ENCODE results near the gene SLCO4A1. TPM values are rescaled to one million over a fixed set of nuclear protein-coding genes. Genes with fewer than 3 reads are reported as not detected.

The SLCO4A1 gene
- total RNA-seq, 1 experiment from 2014 or later: 27.0 TPM

DNA sequence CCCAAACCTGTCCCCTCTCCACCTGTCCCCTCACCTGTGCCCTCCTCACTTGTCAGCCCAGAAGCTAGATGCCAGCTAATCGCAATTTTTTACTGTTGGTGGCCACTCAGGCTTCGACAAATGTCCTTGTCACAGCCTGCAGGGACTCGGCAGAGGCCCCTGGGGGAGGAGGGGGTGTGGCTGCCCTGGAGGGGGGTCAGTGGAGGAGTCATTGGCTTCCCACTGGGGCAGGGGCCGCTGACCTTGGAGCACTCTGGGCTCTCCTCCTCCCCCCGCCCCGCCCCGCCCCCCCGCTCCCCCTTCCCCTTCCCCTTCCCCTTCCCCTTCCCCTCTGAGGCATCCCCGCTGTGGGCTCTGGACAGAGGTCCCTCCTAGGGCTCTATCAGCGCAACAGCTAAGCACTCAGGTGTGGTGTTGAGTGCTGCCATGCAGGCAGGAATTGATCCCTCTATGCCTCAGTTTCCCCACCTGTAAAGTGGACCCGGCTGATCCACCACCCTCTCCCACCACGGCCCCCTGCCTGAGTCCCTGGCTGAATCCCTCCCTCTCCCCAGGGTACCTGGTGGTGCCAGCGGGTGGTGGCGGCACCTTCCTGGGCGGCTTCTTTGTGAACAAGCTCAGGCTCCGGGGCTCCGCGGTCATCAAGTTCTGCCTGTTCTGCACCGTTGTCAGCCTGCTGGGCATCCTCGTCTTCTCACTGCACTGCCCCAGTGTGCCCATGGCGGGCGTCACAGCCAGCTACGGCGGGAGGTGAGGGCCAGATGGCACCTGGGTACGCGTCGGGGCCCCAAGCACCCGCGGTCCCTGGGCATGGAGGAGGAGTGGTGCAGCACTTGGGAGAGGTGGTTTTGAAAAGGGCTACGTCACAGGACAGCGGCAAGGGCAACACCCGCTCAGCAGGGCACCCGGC is 23.8 kb downstream of the SLCO4A1 start:
- CTCF ChIA-PET: interaction anchor here (0.6 to 3.1 kb wide), 9 partner anchors 10 to 166 kb away, joined by 3 to 19 read pairs (median 4); no protein-coding TSS in a partner anchor
- Mint-ChIP-seq H3K27ac (ENCODE audit: low read depth, unreplicated experiment) (no peak overlapping the region), H3K4me3 (ENCODE audit: unreplicated experiment) (no peak overlapping the region), H3K4me1 (ENCODE audit: insufficient read depth, unreplicated experiment) (peaks cover 14% of the 10 kb centered on the region), H3K9me3 (ENCODE audit: unreplicated experiment) (no peaks in the 10 kb centered on the region), H3K36me3 (ENCODE audit: insufficient read depth, unreplicated experiment) (peaks cover 39% of the 10 kb centered on the region), H3K27me3 (ENCODE audit: insufficient read depth, unreplicated experiment) (no peaks in the 10 kb centered on the region)
- no peak for DNase-seq (ENCODE audit: unreplicated experiment)
- intact Hi-C loops (cut with micrococcal nuclease): loop anchor here (5.0 kb wide), 1 partner anchor 141 kb away; no protein-coding TSS in a partner anchor
- TF ChIP-seq, protein P1, sequence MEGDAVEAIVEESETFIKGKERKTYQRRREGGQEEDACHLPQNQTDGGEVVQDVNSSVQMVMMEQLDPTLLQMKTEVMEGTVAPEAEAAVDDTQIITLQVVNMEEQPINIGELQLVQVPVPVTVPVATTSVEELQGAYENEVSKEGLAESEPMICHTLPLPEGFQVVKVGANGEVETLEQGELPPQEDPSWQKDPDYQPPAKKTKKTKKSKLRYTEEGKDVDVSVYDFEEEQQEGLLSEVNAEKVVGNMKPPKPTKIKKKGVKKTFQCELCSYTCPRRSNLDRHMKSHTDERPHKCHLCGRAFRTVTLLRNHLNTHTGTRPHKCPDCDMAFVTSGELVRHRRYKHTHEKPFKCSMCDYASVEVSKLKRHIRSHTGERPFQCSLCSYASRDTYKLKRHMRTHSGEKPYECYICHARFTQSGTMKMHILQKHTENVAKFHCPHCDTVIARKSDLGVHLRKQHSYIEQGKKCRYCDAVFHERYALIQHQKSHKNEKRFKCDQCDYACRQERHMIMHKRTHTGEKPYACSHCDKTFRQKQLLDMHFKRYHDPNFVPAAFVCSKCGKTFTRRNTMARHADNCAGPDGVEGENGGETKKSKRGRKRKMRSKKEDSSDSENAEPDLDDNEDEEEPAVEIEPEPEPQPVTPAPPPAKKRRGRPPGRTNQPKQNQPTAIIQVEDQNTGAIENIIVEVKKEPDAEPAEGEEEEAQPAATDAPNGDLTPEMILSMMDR (IDR thresholded peaks at IDR 0.05; ENCODE audit: unreplicated experiment): no peak
- BruUV-seq (replicated peaks): no TSS peak
- POLR2A ChIA-PET: interaction anchor here (0.6 to 1.2 kb wide), 3 partner anchors 14 to 129 kb away, joined by 3 to 5 read pairs (median 4); no protein-coding TSS in a partner anchor

DNA sequence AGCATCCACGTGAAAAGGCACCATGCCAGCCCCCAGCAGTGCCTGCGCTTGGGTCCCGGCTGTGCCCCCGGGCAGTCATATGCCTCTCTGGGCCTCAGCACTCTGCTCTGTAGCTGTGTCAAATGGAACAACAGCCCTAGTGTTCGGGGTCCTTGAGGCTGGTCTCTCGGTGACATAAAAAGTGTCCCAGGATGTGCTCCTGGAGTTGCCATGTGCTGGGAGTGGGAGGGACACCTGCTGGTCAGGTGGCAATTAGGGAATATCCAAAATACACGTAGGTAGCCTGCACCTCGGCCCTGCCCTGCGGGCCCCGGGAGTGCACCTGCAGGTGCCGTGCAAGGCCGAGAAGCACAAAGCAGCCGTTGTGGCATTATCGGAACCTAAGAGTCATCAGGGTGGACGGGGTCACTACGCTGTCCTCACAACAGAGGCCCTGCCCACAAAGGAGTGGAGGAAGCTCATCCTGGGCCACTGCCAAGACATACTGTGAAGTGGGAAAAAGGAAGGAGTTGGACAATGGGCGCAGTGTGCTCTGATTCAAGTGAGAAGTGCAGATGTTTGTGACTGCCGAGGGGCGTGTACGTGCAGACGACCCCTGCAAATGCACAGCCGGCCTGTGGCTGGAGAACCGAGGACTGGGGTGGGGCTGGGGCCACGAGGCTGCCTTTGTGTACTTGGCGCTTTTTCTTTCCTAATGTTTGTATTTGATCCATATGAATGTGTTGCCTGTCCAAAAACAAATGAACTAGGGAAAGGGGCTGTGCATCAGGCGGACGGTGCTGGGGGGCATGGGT is 24.6 kb downstream of the SLCO4A1 start:
- H3K9me3 Mint-ChIP-seq (ENCODE audit: unreplicated experiment): no peaks in the 10 kb centered on the region
- BruUV-seq (replicated peaks): no TSS peak
- TF ChIP-seq, protein P1 (IDR thresholded peaks at IDR 0.05; ENCODE audit: unreplicated experiment): no peak
- intact Hi-C loops (cut with micrococcal nuclease): loop anchor here (5.0 kb wide), 1 partner anchor 140 kb away; no protein-coding TSS in a partner anchor
- peaks cover 10% of the 10 kb centered on the region for H3K4me1 Mint-ChIP-seq (ENCODE audit: insufficient read depth, unreplicated experiment)
- ChIA-PET POLR2A (interaction anchor here (1.0 to 1.2 kb wide), 4 partner anchors 15 to 128 kb away, joined by 3 to 5 read pairs (median 4); no protein-coding TSS in a partner anchor), CTCF (interaction anchor here (0.7 to 3.1 kb wide), 10 partner anchors 11 to 167 kb away, joined by 3 to 19 read pairs (median 6); no protein-coding TSS in a partner anchor)
- H3K36me3 Mint-ChIP-seq (ENCODE audit: insufficient read depth, unreplicated experiment): peaks cover 41% of the 10 kb centered on the region
- DNase-seq (ENCODE audit: unreplicated experiment): peak; percentile 28
- peak overlapping the region; percentile 68 for H3K27ac Mint-ChIP-seq (ENCODE audit: low read depth, unreplicated experiment)
- no peak overlapping the region for H3K4me3 Mint-ChIP-seq (ENCODE audit: unreplicated experiment)
- H3K27me3 Mint-ChIP-seq (ENCODE audit: insufficient read depth, unreplicated experiment): no peaks in the 10 kb centered on the region

DNA sequence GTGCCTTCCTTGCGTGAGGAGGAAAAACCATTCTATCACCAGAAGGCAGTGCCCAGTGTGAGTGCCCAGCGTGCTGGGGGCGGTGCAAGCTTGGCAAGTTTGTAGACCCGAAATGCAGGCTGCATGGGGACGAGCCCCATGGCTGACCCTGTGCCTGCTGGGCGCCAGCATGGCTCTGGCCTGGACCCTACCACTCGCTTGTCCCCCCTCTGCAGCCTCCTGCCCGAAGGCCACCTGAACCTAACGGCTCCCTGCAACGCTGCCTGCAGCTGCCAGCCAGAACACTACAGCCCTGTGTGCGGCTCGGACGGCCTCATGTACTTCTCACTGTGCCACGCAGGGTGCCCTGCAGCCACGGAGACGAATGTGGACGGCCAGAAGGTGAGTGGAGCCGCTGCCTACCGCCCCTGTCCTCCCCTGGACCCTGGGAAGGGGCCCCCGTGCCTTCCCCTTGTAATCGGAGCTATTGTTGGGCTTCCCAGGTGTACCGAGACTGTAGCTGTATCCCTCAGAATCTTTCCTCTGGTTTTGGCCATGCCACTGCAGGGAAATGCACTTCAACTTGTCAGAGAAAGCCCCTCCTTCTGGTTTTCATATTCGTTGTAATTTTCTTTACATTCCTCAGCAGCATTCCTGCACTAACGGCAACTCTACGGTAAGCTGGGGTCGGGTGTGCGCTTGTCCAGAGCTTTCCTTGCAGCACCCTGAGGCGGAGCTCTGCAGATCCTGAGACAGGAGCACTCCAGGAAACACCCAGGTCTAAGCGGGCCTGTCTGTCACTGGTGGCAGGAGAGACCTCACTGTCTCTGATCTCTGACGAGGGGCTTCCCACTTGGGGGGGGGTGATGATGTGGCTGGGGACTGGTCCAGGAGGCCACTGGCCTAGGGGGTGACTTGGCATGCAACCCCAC is 25.5 kb downstream of the SLCO4A1 start:
- H3K27me3 Mint-ChIP-seq (ENCODE audit: insufficient read depth, unreplicated experiment): no peaks in the 10 kb centered on the region
- intact Hi-C loops (cut with micrococcal nuclease): loop anchor here (1.0 to 5.0 kb wide), 2 partner anchors 124 to 140 kb away; no protein-coding TSS in a partner anchor
- no peak for DNase-seq (ENCODE audit: unreplicated experiment)
- no peaks in the 10 kb centered on the region for H3K9me3 Mint-ChIP-seq (ENCODE audit: unreplicated experiment)
- no peak overlapping the region for H3K4me3 Mint-ChIP-seq (ENCODE audit: unreplicated experiment)
- ChIA-PET POLR2A (interaction anchor here (1.0 to 1.2 kb wide), 3 partner anchors 105 to 127 kb away, joined by 3 to 5 read pairs (median 3); no protein-coding TSS in a partner anchor), CTCF (interaction anchor here (0.6 to 3.1 kb wide), 16 partner anchors 11 to 341 kb away, joined by 3 to 19 read pairs (median 4); no protein-coding TSS in a partner anchor)
- peaks cover 47% of the 10 kb centered on the region for H3K36me3 Mint-ChIP-seq (ENCODE audit: insufficient read depth, unreplicated experiment)
- H3K27ac Mint-ChIP-seq (ENCODE audit: low read depth, unreplicated experiment): no peak overlapping the region
- H3K4me1 Mint-ChIP-seq (ENCODE audit: insufficient read depth, unreplicated experiment): peaks cover 7% of the 10 kb centered on the region
- BruUV-seq (replicated peaks): no TSS peak
- TF ChIP-seq, protein P1 (IDR thresholded peaks at IDR 0.05; ENCODE audit: unreplicated experiment): no peak
